GM10248 (cell line): ENCODE measurements around the gene CDH12.

Experiments used
- CTCF ChIA-PET: fragments of 300-600 bp; sonication (Branson Sonifier 250); formaldehyde crosslinking; extraction: SDS; loops from one replicate; lab custom pipeline; 2021; ENCODE audit warnings: antibody characterized with exemption; lab: Yijun Ruan, JAX
- POLR2A ChIA-PET: fragments of 350-650 bp; sonication (Branson Sonifier 250); formaldehyde crosslinking; extraction: SDS; loops from one replicate; lab custom pipeline; 2020; ENCODE audit warnings: antibody characterized with exemption; lab: Yijun Ruan, JAX
- DNase-seq: peaks from one replicate; pipeline ENCODE4 v3.0.0; 2012; ENCODE audit errors: extremely low spot score
- TF ChIP-seq, protein P1 (sequence below): IDR thresholded peaks from 2 replicates; pipeline ENCODE4 v1.5.1; 2012; ENCODE audit warnings: mild to moderate bottlenecking, low read depth; ENCODE audit errors: extremely low read depth, missing control alignments, control extremely low read depth

CDH12 gene

DNA sequence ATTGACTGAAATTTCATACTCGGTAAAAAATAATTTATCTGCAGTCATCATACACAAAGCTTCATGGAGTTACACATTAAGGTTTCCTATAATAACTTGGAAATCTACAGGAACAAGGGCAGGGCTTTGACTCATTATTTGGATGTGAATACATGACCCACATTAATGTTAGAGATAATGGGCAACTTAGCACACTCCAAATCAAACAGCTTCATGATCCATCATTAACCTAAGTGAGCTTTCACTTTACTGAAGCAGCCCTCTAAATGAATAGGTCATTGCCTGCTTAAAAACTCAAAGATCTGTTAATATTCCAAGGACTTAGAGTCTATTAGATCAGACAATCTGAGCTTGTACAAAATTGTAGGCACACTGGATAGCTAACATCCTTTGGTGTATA, 9.0 kb downstream of the CDH12 start:
- POLR2A ChIA-PET = no interaction called here
- TF ChIP-seq, protein P1, sequence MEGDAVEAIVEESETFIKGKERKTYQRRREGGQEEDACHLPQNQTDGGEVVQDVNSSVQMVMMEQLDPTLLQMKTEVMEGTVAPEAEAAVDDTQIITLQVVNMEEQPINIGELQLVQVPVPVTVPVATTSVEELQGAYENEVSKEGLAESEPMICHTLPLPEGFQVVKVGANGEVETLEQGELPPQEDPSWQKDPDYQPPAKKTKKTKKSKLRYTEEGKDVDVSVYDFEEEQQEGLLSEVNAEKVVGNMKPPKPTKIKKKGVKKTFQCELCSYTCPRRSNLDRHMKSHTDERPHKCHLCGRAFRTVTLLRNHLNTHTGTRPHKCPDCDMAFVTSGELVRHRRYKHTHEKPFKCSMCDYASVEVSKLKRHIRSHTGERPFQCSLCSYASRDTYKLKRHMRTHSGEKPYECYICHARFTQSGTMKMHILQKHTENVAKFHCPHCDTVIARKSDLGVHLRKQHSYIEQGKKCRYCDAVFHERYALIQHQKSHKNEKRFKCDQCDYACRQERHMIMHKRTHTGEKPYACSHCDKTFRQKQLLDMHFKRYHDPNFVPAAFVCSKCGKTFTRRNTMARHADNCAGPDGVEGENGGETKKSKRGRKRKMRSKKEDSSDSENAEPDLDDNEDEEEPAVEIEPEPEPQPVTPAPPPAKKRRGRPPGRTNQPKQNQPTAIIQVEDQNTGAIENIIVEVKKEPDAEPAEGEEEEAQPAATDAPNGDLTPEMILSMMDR = no peak
- CTCF ChIA-PET = interaction anchor here (1.2 to 1.6 kb wide), 2 partner anchors 9 to 10 kb away, joined by 3 to 7 read pairs; partner anchors contain the start of gene CDH12

DNA sequence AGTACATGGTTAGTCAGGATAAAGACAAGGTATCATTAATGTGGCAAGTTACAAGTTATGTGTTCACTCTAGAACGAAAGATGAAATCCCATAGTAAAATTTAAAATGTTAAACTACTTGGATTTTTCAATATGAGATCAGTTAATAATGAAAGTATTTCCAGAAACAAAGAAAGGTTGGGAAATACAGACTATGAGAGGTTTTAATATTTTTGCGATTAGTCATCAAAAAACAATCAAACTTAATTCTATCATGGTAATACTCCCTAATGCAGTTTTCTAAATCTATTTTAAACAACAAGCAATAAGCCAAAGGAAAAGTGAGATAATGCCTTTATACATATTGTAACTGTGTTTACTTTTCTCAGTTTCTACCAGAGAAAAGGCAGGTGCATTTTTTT, 10.6 kb downstream of the CDH12 start:
- no peak for DNase-seq
- POLR2A ChIA-PET = no interaction called here
- CTCF ChIA-PET = no interaction called here
- TF ChIP-seq, protein P1 = no peak

More for the DNA sequence above, 9.0 kb downstream of the CDH12 start:
- no peak for DNase-seq

DNA sequence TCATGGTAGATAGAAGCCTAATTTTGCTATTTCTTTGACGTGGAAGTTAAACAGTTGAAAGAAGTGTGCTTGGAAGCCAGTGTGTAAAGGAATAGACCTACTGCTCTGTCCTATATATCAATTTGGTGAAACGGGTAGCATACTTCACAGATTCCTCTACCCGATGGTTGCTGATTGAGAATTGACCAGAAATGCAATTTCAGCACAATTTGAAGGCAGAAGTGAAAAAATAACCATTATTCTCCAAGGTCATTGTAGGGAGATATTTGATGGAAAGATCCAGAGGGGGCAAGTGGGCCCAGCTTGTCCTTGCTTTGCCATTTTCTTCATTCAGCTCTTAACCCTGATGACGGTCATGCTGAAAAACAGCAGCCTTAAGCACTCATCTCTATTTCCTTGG, 15.3 kb downstream of the CDH12 start:
- POLR2A ChIA-PET = no interaction called here
- CTCF ChIA-PET = no interaction called here
- TF ChIP-seq, protein P1 = no peak

DNA sequence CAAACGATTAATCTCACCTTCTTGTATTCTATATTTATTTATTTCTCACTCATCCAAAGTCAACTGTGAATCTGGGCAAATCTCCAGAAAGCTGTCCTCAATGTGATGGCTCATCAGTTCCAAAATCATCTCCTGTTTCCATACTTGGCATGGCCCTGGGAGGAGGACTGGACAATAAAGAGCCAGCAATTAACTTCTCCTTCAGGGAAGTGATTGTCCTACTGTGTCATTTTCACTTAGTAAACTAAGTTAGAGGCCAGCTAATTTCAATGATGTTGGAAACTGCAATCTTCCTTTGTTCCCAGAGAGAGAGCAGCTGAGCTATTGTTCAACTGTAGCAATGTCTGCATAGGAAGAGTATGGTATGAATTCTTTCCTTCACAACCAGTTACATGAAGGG, 17.5 kb downstream of the CDH12 start:
- TF ChIP-seq, protein P1 = no peak
- no peak for DNase-seq
- CTCF ChIA-PET = interaction anchor here (2.3 kb wide), 1 partner anchor 8 kb away, joined by 7 read pairs; no protein-coding TSS in a partner anchor
- POLR2A ChIA-PET = no interaction called here

More for the DNA sequence above, 15.3 kb downstream of the CDH12 start:
- DNase-seq = no peak

DNA sequence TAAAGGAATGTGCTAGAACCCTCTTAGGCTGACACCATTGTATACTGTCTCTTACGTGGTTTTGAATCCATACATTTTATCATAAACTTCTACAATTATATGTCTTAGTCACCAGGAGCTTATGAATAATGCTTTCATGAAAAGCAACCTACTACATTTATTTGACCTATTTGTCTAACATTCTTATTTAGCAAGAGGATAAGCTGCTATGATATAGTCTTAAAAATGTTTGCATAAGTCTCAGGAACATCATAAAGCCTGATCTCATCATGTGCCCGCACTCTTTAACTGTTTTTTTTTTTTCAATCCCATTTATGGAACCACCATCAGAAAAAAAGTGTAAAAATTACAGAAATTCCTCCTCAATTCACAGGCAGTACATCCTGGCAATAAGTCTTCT, 59.7 kb downstream of the CDH12 start:
- TF ChIP-seq, protein P1 = no peak
- DNase-seq = no peak
- ChIA-PET POLR2A (no interaction called here), CTCF (no interaction called here)

DNA sequence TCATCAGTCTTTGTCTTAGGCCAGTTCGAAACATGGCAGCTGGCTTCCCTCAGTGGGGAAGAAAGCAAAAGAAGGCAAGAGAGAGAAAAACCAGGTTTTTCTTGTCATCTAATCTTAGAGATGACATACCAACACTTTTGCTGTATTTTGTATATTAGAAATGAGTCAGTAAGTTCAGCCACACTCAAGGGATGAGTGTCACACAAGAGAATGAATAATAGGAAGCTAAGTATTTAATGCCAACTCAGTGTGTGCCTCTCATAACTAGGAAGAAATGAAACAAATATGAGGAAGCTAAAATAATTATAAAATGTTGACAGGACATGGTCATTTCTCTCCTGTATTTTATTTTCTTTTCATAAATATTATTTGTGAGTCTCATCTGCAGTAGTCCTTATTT, 65.3 kb downstream of the CDH12 start:
- POLR2A ChIA-PET = no interaction called here
- TF ChIP-seq, protein P1 = no peak
- CTCF ChIA-PET = no interaction called here
- no peak for DNase-seq

DNA sequence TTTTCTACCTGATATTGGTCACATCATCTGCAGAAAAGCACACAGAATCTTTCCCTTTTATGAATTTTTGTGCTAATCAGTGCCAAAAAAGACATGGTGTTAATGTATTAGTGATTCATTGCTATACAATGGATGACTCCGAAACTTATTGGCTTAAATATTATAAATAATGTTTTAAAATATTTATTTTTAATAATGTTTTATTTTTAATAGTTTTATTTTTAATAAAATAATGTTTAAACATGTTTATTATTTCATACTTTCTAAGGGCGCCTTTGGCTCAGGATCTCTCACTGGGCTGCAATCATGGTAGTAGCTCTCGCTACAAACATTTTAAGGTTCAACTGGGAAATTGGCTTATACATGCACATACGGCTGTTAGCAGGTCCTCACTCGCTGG, 65.7 kb downstream of the CDH12 start:
- TF ChIP-seq, protein P1 = no peak
- no peak for DNase-seq
- ChIA-PET POLR2A (no interaction called here), CTCF (no interaction called here)
